NCI-H526 (cell line): ENCODE results near the gene CDHR1.

Source experiments
- DNase-seq, 2 experiments: peaks; one replicate each; lab custom pipeline; 2025; lab: John Stamatoyannopoulos, UW

CDHR1 gene

DNA sequence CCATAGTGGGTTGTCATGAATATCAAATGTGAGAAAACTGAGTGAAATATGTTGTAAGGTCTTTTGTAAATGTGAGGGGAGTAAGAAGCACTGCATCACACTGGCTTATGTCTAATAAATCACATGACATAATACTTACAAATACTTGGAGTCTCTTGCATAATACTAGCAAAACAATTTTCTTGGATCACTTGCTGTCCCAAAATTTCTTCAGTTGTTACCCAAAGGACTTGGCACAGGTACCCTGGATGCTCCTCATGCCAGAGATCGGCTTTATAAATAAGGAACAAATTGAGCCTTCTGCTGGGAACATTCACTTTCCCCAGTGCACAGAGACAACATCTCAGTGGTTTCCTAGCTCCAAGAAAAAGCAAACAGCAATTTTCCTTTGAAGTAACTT is 36.0 kb downstream of the CDHR1 start:
- no peak for DNase-seq

DNA sequence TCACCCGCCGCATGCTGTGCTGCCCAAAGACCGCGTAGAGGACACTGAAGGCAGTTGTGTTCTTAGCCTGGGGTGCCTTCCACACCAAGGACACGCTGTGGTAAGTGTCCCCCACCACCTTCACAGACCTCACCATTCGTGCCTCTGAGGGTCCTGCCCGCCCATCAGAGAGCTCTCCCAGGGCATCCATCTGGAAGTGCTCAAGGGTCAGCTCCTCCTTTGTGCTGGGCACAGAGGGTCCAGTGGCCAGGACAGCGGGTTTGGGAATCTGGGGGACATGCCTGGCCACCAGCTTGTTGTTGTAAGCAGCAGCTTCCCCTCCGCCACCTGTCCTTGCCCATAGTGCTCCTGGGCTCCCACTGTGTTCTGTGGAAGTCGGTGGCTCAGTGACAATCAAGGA is 38.0 kb downstream of the CDHR1 start:
- DNase-seq, result no peak

DNA sequence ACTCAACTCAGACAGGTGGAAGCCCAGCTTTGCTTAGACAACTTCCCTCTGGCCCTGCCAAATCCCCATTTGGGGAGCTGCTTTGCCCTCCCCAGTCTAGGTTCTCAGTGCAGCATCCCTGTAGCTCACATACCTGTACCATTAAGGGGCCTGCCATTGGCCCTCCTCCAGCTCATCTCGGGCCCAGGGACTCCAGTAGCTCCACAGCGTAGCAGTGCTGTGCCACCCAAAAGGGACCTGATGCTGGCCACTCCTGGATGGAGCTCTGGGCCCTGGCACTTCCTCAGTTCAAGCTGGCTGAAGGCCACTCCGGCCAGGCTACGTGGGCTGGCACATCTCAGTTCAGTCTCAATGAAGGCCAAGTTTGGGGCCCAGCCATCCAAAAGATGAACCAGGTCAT is 39.6 kb downstream of the CDHR1 start:
- DNase-seq, result no peak

DNA sequence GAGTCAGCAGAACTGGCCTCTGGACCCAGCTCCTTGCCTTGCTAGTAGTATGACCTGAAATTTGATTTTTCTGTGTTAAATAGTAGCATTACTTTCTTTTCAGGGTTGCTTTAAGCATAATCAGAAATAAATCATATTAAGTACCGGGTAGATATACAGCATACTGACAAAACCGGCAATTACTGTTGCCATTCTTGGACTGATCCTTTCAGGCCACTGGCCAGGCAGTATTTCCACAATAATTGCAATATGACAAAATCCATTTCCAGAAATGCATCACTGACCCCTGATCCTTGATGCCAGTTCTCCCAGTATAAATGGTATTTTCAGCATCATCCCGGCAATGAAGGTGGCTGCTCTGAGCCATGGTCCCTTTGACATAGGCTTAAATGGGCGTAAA is 40.1 kb downstream of the CDHR1 start:
- DNase-seq, result no peak

DNA sequence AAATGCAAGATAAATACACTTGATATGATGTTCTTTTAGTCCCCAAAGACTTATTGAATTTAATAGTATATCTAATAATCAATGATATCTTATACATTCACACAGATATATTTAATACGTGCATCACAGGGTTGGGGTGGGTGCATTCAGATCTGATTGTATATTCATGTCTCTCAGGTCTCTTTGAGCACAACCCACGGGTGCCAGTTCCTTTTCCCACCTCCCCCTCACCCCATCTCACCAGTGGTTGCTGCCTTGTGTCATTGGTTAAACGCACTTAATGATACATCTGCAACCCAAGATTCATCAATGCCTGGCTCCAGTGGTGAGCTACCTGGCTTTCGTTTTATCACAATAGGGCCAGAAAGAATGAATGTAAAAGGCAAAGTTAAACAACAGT is 40.8 kb downstream of the CDHR1 start:
- no peak for DNase-seq

DNA sequence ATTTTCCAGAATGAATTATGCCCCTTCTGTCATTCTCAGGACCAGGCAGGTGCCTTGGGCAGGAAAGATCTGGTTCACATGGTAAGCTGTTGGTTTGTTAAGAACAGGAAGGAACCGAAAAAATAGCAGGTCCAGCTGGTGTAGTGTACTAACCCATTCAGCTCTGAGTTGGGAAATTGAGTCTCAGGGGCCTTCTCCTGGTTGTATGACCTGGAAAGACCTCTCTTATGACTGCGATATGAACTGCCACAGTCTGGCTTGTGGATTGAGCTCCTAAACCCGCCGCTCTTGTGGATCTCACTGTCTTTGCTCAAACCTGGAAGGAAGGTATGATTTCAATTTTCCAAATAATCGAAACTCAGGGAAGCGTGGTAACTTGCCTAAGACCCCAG is 42.5 kb downstream of the CDHR1 start:
- no peak for DNase-seq

DNA sequence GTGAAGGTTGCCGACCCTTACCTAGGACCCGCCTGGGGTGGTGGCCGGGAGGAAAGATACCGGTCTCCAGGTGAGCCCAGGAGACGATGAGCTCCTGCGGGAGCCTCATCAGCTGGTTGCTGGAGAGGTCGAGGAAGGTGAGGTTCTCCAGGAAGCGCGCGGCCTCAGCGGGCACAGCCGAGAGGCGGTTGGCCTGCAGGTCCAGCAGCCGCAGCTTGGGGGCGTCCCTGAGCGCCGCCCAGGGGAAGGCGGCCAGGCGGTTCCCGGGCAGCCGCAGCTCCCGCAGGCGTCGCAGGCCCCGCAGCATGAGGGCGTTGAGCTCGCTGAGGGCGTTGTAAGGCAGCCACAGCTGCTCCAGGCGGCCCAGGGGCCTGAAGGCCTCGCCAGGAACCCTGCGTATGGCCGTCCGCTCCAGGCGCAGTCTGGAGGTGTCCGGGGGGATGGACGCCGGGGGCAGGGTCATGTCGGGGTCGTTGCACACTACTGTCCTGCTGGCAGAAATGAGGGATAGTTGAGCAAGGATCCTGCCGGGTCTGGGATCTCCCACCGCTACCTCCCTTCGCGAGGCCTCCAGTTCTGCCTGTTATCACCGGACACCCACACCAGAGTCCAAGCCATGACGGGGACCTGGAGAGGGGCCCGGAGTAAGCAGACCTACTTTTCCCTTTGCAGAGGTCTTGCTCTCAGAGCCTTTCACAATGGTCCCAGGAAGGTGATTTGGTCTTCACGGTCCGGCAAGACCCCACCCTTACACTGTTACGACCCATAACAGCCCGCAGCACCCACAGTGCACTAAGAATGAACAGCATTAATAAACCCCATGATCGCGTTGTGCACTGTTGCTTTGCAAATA is 43.1 kb downstream of the CDHR1 start:
- DNase-seq, result no peak

DNA sequence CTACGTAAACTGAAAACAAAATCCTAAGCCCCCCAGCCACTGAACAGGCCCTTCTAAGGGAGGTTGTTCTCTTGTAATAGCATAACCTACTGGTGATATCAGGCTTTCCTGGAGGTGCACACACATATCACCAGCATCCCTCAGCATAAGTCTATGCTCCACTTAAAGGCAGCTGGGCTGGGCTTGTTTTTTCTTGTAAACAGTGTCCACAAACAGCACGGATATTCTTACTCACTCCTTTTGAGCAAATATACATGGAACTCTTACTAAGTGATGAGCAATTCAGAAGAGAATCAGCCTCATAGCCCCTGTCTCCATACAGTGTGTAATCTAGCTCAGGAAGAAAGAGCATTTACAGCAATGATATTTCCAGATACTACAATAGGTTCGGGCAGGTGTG is 44.6 kb downstream of the CDHR1 start:
- no peak for DNase-seq

DNA sequence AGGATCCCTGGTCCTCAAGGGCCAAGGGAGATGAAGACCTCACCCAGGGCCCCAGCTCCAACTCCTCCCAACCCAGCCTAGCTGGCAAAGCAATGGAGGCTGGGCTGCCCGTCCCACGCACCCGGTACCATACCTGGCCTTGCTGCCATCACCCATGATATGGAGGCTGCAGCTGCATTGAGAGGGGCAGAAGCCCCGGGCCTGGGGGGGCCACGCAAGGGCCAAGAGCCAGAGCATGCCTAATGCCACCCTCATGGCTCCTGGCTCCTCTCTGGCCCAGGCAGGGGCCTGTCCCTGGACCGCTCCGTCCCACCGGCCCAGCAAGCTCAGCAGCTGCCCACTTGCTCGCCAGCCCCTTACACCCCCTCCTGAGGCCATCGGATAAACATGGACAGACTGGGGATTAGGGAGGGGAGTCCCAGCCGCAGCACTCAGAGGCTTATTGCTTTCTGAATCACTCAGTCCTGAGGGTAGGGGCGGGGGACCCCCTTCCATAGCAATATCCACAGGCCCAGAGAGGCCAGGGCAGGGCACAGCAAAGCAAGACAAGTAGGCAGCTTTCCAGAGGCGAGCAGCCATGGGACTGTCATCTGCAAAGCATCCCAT is 47.0 kb downstream of the CDHR1 start, which contains the start of gene LRIT1:
LRIT1 (minus strand) TSS at position 362 of the 606 bp plus-strand sequence; CDS start at position 255, 107 bp downstream.
- no peak for DNase-seq

DNA sequence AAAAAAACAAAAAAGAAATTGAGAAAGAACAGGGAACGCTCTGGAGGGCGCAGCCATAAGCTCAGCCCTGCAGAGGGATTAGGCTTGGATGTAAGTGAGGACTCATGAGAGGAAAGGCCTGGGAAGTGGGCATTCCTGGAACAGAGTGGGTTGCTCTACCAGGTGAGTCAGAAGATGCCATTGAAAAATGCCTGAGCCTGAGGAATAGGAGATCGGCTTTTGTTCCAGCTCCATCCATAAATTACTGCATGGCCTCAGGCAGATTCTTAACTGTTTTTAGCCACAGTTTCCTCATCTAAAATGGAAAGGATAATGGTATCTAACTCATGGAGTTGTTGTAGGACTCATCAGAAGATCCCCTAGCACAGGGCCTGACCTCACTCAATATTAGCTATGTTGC is 49.4 kb downstream of the CDHR1 start:
- DNase-seq, result no peak

DNA sequence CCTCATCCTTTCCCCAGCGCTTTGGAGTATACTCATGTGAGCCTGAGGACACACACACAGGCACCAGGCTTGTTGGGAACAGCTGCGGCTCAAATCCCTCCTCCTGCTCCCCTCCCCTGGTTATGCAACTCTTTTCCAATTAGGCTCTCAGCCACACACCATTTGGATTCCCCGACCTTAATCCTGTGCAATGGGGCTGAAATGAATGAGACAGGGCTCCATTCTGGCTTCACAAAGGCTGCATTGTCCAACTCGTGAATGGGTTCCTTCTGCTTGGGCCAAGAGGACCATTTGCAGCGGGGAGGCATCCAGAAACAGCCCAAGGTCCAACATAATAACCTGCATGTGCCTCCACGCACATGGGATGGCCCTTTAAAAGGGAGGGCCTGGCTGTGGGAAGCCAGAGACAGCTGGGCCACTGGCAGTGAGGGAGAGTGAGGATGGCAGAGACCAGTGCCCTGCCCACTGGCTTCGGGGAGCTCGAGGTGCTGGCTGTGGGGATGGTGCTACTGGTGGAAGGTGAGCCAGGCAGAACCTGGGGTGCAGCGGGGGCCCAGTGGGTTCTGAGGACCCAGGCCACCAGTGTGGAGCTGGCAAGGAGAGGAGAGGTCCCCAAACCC is 50.4 kb downstream of the CDHR1 start, which contains the start of gene RGR:
RGR (plus strand) TSS at position 403 of the 620 bp plus-strand sequence; CDS start at position 441, 38 bp downstream.
- peak in 1 of 2 experiments; percentile 6 for DNase-seq

DNA sequence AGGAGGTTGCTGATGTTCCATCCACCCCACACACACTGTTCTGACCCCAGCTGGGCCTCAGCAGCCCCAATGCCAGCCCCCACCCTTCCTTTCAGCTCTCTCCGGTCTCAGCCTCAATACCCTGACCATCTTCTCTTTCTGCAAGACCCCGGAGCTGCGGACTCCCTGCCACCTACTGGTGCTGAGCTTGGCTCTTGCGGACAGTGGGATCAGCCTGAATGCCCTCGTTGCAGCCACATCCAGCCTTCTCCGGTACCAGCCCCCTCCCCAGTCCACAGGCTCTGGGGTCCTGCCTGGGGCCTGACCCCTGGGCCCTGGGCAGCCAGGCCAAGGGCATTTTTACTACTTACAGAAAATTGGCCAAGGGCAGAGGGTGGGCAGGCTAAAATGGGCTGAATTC is 53.2 kb downstream of the CDHR1 start:
- DNase-seq, result no peak

DNA sequence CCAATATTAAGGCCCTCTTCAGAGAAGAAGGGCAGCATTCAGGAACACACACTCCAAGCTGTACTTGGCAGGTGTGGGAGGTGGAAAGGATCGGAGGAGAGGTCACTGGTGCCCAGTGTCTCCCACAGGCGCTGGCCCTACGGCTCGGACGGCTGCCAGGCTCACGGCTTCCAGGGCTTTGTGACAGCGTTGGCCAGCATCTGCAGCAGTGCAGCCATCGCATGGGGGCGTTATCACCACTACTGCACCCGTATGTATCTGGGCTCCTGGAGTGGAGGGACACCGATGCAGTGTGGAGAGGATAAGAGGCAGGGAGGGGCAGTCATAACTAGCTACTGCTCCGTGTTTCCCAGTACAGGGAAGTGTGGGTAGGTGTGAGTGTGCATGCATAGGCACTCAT is 54.5 kb downstream of the CDHR1 start:
- DNase-seq, result no peak

DNA sequence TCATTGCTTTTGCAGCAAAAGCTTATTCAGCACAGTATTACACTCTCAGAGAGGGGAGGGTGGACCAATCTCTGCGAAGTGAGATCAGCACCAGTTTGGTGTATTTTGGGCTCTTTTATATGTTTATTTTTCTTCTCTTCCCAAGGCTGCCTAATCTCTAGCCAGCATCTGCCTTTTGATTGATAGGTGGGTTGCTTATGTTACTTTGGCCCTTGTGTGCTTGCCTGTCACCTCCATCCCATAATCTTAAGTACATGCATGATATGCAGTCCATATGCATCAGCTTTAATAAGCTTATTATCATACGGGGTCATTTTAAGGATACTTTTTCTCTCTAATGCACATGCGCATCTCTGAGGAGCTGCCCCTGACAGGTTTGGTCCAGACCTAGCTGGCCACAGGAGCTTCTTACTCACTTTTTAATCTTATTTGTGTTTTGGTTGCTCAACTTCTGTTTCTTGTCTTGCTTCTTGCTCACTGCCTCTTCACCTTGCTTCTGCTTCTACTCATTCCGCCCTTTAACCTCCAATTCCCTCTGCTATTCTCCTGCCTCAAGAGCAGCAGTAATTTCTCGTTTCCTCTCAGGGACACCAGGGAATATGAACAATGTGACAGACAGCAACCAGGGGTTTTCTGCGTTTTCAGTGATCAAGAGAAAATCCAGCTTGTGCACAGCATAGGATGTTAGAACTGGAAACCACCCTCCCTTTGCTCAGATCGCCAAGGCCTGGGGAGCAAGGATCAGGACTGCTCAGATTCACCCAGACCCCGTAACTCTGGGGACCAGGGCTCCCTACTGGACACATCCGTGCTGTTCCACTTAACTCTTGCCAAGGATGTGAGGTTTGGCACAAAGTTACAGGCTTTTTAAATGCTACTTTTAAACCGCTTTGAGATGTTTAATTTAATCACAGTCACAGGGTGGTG is 60.5 kb downstream of the CDHR1 start:
- DNase-seq, result no peak

DNA sequence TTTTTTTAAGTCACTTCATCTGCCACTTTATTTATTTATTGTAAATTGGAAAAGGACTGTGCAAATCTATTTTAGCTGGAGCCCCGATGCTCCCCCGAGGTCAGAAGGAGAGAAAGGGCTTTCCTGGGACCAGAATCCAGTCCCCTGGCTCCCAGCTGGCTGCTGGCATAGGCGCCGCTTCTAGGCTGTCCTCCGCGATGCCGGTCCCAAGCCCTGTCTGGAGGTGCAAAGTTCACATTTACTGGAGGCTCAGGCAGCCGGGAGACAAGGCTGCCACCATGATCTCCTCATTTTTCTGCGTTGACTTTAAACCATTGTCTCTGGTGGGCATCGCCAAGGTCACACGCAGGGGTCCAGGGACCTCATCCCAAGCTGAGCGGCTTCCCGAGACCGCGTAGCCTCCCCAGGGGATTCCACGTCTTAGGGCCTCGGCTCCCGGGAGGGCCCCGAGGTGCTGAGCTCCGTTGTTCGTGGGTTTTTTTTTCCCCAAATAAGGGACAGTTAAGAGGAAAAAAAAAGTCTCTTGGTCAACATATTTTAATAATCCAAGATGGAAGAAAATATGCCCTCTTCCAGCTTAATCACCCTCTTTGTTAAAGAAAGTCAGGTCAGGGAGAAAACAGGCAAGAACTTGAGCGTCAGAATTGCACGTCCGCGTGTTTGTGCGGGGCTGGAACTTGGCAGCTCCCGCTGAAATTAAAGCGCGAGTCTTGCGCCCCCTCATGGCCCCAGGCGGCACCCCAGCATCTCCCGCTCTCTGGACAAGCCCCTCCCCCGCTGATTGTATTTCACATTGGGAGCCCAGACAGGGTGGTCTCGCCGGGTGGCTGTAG is 62.4 kb downstream of the CDHR1 start:
- peak in 1 of 2 experiments; percentile 56 for DNase-seq

DNA sequence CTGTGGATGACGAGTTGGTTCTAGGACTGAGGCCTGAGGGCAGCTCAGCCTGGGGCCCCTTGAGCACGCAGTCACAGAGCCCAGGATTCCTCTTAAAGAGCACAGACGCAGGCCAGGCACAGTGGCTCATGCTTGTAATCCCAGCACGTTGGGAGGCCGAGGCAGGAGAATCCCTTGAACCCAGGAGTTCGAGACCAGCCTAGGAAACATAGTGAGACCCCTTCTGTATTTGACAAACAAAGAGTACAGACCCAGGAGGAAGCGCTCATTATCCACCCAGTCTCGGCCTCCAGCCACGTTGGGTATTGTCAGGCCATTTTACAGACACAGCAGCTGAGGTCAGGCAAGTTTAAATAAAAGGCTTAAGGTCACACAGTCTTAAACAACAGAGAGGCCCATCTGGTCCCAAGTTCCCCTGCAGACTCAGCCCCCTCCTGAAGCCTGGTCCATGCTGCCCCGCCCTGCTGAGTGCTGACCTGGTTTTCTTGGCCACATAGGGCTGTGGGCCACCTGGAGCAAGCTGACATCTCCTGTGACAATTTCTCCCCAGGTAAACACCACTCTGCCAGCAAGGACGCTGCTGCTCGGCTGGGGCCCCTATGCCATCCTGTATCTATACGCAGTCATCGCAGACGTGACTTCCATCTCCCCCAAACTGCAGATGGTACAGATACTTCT is 63.1 kb downstream of the CDHR1 start:
- no peak for DNase-seq

DNA sequence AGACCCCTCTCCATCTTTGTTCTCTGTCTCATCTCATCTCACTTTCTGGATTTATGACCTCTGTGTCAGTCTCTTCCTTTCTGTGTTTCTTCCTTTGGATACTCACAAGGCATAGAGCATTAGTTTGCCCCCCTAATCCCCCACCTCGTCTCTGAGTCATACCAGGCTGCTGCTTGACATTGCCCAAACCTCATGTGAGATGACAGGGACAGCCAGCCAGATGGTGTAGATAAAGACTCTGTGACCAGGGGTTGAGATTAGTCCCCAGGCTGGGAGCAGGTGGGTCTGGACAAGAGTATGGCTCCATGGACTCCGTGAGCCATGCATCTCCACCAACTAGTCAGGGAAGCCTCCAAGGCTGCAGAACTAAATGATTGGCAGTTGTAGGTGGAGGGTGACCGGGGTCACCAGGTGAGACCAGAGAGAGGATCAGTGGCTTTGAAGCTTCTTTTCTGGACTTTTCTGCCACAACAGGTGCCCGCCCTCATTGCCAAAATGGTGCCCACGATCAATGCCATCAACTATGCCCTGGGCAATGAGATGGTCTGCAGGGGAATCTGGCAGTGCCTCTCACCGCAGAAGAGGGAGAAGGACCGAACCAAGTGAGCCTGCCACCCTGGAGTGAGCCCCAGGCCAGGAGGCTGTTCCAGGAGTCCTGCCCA is 63.8 kb downstream of the CDHR1 start:
- no peak for DNase-seq

DNA sequence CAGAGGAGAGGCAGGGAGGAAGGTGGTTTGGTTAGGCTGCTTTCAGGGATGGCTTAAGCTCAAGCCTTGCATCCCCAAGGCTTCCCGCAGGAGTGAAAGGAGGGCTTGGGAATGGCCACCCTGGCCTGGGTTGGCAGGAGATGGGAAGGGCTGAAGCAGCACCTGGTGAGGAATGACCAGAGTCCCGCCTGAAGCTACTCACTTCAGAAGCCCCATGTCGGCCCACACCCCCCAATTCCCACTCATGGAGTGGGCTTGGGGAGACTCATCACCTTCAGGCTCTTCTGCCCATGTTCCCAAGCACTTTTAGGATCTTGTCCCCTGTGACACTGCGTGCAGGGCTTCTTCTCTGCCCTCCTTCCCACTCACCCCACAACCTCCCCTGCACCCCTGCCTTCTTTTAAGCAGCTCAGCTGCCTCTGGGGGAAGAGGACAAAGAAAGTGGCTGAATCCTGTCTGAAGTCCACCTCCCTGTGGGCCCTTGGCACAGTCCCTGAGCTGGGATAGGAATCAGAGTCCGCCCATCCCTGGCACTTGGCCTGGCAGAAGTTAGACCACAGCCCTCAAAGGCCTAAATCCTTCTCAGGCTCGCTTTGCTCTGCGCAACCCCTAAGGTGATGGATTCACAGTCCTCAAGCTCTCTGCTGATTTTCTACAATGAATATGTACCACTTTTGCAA is 67.0 kb downstream of the CDHR1 start:
- no peak for DNase-seq
